ENCODE results near the gene TEX13D. TPM values are rescaled to one million over a fixed set of nuclear protein-coding genes. Genes with fewer than 3 reads are reported as not detected.

The TEX13D gene
- total RNA-seq, 1 experiment from 2014 or later: not detected

GRCh38 chrX:124386401-124386800 is 53.9 kb downstream of the TEX13D start:
- CTCF ChIA-PET: no interaction called here

More at GRCh38 chrX:124386401-124386800, 53.9 kb downstream of the TEX13D start:
- TF ChIP-seq, protein P1, sequence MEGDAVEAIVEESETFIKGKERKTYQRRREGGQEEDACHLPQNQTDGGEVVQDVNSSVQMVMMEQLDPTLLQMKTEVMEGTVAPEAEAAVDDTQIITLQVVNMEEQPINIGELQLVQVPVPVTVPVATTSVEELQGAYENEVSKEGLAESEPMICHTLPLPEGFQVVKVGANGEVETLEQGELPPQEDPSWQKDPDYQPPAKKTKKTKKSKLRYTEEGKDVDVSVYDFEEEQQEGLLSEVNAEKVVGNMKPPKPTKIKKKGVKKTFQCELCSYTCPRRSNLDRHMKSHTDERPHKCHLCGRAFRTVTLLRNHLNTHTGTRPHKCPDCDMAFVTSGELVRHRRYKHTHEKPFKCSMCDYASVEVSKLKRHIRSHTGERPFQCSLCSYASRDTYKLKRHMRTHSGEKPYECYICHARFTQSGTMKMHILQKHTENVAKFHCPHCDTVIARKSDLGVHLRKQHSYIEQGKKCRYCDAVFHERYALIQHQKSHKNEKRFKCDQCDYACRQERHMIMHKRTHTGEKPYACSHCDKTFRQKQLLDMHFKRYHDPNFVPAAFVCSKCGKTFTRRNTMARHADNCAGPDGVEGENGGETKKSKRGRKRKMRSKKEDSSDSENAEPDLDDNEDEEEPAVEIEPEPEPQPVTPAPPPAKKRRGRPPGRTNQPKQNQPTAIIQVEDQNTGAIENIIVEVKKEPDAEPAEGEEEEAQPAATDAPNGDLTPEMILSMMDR (IDR thresholded peaks at IDR 0.05; ENCODE audit: unreplicated experiment): no peak
- Mint-ChIP-seq H3K36me3 (ENCODE audit: insufficient read depth, unreplicated experiment) (no peaks in the 10 kb centered on the region), H3K27ac (ENCODE audit: unreplicated experiment) (no peak overlapping the region), H3K4me1 (ENCODE audit: low read depth, unreplicated experiment) (no peaks in the 10 kb centered on the region), H3K9me3 (ENCODE audit: low read depth, unreplicated experiment) (no peaks in the 10 kb centered on the region), H3K4me3 (ENCODE audit: low read depth, unreplicated experiment) (no peak overlapping the region), H3K27me3 (ENCODE audit: unreplicated experiment) (peaks cover 9% of the 10 kb centered on the region)
- intact Hi-C loops (cut with micrococcal nuclease; ENCODE audit: unreplicated experiment): no loop called here
- no peak for DNase-seq
- BruUV-seq (replicated peaks): no TSS peak

Other genes with a start within 250 kb of the TEX13D start
- not detected in 2 replicates for gene SH2D1A, start 13.9 kb downstream of the TEX13D start, total RNA-seq (2022)

All from Calu3 (cell line).